Esophagus mucosa (tissue), 1 donor: ENCODE results near the gene SPRR2B. TPM values are rescaled to one million over a fixed set of nuclear protein-coding genes. Genes with fewer than 3 reads are reported as not detected.
"Not testable (repeated sequence)": the region's sequence is repeated elsewhere in the genome, so short reads cannot be mapped to it uniquely, and the experiment has no call there.

Experiments used
- ATAC-seq: fragments of 200-7000 bp; cut with Tn5 transposase; one replicate; pipeline ENCODE4 v1.9.1; 2020
- total RNA-seq: library from RNA; stranded (reverse); gene quantifications from one replicate; pipeline ENCODE4 v1.2.4, GENCODE V29; 2023
- donor health status: DM: yes; HTN: yes; CAD: no.

SPRR2B gene
- total RNA-seq, 1 donor from 2014 or later, result 27.1 TPM

GRCh38 chr1:153032677-153033308 lies 38.6 kb downstream of the SPRR2B start:
- ATAC-seq, result peak; percentile 87

- no peak for ATAC-seq
Observed at GRCh38 chr1:153032073-153032472, 39.3 kb downstream of the SPRR2B start.

GRCh38 chr1:153030895-153031294 lies 40.5 kb downstream of the SPRR2B start, which contains the start of gene SPRR1B:
SPRR1B (plus strand) TSS chr1:153031203; CDS start chr1:153032346, 1,143 bp downstream.
- peak; percentile 82 for ATAC-seq

DNA sequence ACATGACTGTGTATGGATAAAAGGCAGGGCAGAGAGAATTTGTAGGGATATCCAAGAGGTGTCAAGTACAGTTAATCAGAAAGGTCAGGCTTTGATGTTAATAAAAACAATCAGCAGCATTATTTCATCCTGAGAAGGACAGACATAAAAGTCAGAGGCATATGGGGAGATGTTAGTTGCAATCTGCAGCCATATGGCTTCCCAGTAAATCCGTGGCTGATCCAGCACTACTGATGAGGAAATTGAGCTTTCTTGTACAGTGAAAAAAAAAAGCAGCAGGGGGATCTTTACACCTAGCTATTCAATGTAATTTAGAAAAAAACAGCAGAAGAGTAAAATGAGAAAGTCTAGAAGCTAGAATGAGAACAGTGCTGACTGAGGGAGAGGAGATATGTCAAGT lies 42.6 kb downstream of the SPRR2B start:
- ATAC-seq, result no peak

DNA sequence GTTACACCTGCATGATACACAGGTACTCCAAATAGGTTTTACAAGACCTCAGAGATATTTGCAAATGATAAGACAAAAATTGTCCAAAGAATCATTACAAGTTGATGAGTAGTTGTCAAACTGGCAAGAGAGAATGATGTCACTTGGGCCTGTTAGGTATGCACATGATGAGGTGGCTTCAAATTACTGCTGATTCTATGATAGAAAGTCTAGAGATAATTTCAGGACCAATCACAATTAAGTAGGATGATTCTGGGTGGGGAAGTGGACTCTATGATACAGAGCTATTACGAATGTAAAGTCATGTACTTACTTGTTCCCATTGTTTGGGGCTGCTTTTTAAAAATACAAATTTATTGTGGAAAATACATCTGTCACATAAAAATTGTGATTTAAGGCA lies 45.6 kb downstream of the SPRR2B start:
- peak; percentile 30 for ATAC-seq

GRCh38 chr1:153024413-153024812 lies 47.0 kb downstream of the SPRR2B start:
- ATAC-seq, result peak; percentile 65

- ATAC-seq, result no peak
Observed at GRCh38 chr1:153023109-153023508, 48.3 kb downstream of the SPRR2B start.

- ATAC-seq, result not testable (repeated sequence)
Observed at GRCh38 chr1:153022340-153022739, 49.1 kb downstream of the SPRR2B start.

GRCh38 chr1:153021829-153022228 lies 49.6 kb downstream of the SPRR2B start:
- not testable (repeated sequence) for ATAC-seq

Other genes with a start within 250 kb of the SPRR2B start
- not detected for gene LCE1A, start 244.1 kb downstream of the SPRR2B start, total RNA-seq
- not detected for gene LCE6A, start 228.8 kb downstream of the SPRR2B start, total RNA-seq
- gene LCE7A, start 211.6 kb downstream of the SPRR2B start, total RNA-seq, result not detected
- not detected for gene SMCP, start 193.3 kb downstream of the SPRR2B start, total RNA-seq
- gene IVL, start 163.1 kb downstream of the SPRR2B start, total RNA-seq, result 145 TPM
- gene SPRR5, start 124.4 kb downstream of the SPRR2B start, total RNA-seq, result 3.5 TPM
- not detected for gene SPRR4, start 101.0 kb downstream of the SPRR2B start, total RNA-seq
- gene SPRR1A, start 87.5 kb downstream of the SPRR2B start, total RNA-seq, result 1,843 TPM
- 10,043 TPM for gene SPRR3, start 69.9 kb downstream of the SPRR2B start, total RNA-seq
- gene SPRR1B, start 40.4 kb downstream of the SPRR2B start, total RNA-seq, result 2,894 TPM
- 1,669 TPM for gene SPRR2D, start 30.5 kb downstream of the SPRR2B start, total RNA-seq
- 5,244 TPM for gene SPRR2A, start 14.1 kb downstream of the SPRR2B start, total RNA-seq
- gene SPRR2E, start 22.9 kb upstream of the SPRR2B start, total RNA-seq, result 1,779 TPM
- 198 TPM for gene SPRR2F, start 41.9 kb upstream of the SPRR2B start, total RNA-seq
- gene SPRR2G, start 79.3 kb upstream of the SPRR2B start, total RNA-seq, result 0.68 TPM
- gene LELP1, start 131.8 kb upstream of the SPRR2B start, total RNA-seq, result not detected
- not detected for gene PRR9, start 146.0 kb upstream of the SPRR2B start, total RNA-seq
- not detected for gene LORICRIN, start 188.1 kb upstream of the SPRR2B start, total RNA-seq
- gene PGLYRP3, start 241.3 kb upstream of the SPRR2B start, total RNA-seq, result 31.3 TPM